ENCODE data around the gene ADAMTS9. TPM values are rescaled to one million over a fixed set of nuclear protein-coding genes. Genes with fewer than 3 reads are reported as not detected.

The ADAMTS9 gene
- total and polyA plus RNA-seq, 2 experiments from 2014 or later = 0.31 to 0.81 TPM

DNA sequence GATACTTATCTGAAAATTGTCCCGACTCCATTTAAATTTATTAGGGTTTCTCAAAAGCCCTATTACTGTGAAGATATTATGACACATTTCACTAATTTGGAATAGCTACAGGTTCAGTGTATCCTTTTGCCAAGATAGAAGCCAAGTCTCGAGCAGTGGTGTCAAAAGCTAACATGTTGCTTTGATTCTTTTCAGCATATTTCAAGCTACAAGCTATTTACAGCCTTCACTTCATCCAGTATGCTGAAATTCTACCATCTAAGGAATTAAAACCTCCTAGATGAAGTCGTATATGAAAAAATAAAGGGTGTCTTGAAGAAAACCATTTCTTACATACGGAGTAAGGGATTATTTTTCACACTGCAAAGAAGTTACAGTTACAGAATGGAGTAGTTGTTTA, 31.2 kb upstream of the ADAMTS9 start:
- Histone ChIP-seq H3K27me3 (ENCODE audit: insufficient read depth) (no peaks in the 10 kb centered on the region), H3K36me3 (ENCODE audit: insufficient read depth) (no peaks in the 10 kb centered on the region), H4K20me1 (replicated peaks; ENCODE audit: insufficient read depth) (no peaks in the 10 kb centered on the region), H3F3A (replicated peaks; ENCODE audit: low read depth) (no peaks in the 10 kb centered on the region), H2AFZ (no peak overlapping the region), H3K79me2 (replicated peaks; ENCODE audit: insufficient read depth) (no peaks in the 10 kb centered on the region), H3K4me1 (ENCODE audit: insufficient read depth) (no peaks in the 10 kb centered on the region), H3K4me3 (no peak overlapping the region), H3K4me2 (no peak overlapping the region), H3K27ac (ENCODE audit: low read depth) (no peak overlapping the region), H3K9me2 (ENCODE audit: insufficient read depth) (no peaks in the 10 kb centered on the region)
- H3K36me3 Mint-ChIP-seq (ENCODE audit: low read depth) = no peaks in the 10 kb centered on the region
- no peak for ATAC-seq
- TF ChIP-seq EZH2phosphoT487 (IDR thresholded peaks at IDR 0.05; ENCODE audit: unreplicated experiment) = no peak
- no peak overlapping the region for H3K4me3 Mint-ChIP-seq
- peaks cover 4% of the 10 kb centered on the region; the same call in 1 of the 3 replicates for H3K4me1 Mint-ChIP-seq
- H3K9me3 Mint-ChIP-seq = no peaks in the 10 kb centered on the region
- no peaks in the 10 kb centered on the region for H3K27me3 Mint-ChIP-seq (ENCODE audit: insufficient read depth, low read depth, poor library complexity)
- H3K27ac Mint-ChIP-seq = no peak overlapping the region; the same call in 1 of the 2 replicates
- DNase-seq (ENCODE audit: low spot score) = no peak

- Mint-ChIP-seq H3K36me3 (ENCODE audit: low read depth) (no peaks in the 10 kb centered on the region), H3K4me3 (no peak overlapping the region), H3K27ac (no peak overlapping the region), H3K9me3 (no peaks in the 10 kb centered on the region), H3K27me3 (ENCODE audit: insufficient read depth, low read depth, poor library complexity) (no peaks in the 10 kb centered on the region), H3K4me1 (peaks cover 4% of the 10 kb centered on the region; the same call in 1 of the 3 replicates)
- no peak for ATAC-seq
- no peaks in the 10 kb centered on the region for H3K36me3 ChIP-seq (ENCODE audit: insufficient read depth)
- no peak overlapping the region for H3K4me2 ChIP-seq
- no peaks in the 10 kb centered on the region for H3K4me1 ChIP-seq (ENCODE audit: insufficient read depth)
- H3K79me2 ChIP-seq (replicated peaks; ENCODE audit: insufficient read depth) = no peaks in the 10 kb centered on the region
- H4K20me1 ChIP-seq (replicated peaks; ENCODE audit: insufficient read depth) = no peaks in the 10 kb centered on the region
- no peak overlapping the region for H3K4me3 ChIP-seq
- no peak overlapping the region for H3K27ac ChIP-seq (ENCODE audit: low read depth)
- TF ChIP-seq CTCF (conservative IDR thresholded peaks at IDR 0.05; ENCODE audit: low read depth in 2 of 2) (peak in 1 of 2 experiments; percentile 52; a peak in 3 of 4 replicates), EZH2 (IDR thresholded peaks at IDR 0.05; ENCODE audit: low read depth, unreplicated experiment) (no peak), EZH2phosphoT487 (IDR thresholded peaks at IDR 0.05; ENCODE audit: unreplicated experiment) (no peak), CREB1 (CRISPR knock-in tag; IDR thresholded peaks at IDR 0.05; ENCODE audit: low read depth) (no peak), ZNF331 (CRISPR knock-in tag; IDR thresholded peaks at IDR 0.05; ENCODE audit: low read depth) (no peak)
- peak; percentile 34 for DNase-seq (ENCODE audit: low spot score)
- no peak overlapping the region for H2AFZ ChIP-seq
- no peaks in the 10 kb centered on the region for H3K9me2 ChIP-seq (ENCODE audit: insufficient read depth)
- no peaks in the 10 kb centered on the region for H3K27me3 ChIP-seq (ENCODE audit: insufficient read depth)
- no peaks in the 10 kb centered on the region for H3F3A ChIP-seq (replicated peaks; ENCODE audit: low read depth)
These were observed 30.2 kb upstream of the ADAMTS9 start for GRCh38 chr3:64717872-64718613.

DNA sequence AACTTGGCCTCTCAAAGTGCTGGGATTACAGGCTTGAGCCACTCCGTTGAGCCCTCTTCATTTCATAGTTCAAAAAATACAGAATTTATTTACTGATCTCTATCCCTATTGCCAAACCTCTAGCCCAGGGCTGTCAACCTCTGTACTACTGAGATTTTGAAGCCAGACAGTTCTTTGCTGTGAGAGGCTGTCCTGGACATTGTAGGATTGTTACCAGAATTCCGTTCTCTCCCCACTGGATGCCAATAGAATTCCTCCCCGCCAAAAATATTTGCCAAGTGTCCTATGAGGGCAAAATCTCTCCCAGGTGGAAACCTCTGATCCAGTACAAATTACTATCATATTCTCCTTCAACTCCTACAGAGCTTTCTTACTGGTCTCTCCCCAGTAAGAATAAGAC, 29.6 kb upstream of the ADAMTS9 start:
- Histone ChIP-seq H3K9me2 (ENCODE audit: insufficient read depth) (no peaks in the 10 kb centered on the region), H3K27me3 (ENCODE audit: insufficient read depth) (no peaks in the 10 kb centered on the region), H3K36me3 (ENCODE audit: insufficient read depth) (no peaks in the 10 kb centered on the region), H3F3A (replicated peaks; ENCODE audit: low read depth) (no peaks in the 10 kb centered on the region), H2AFZ (no peak overlapping the region), H3K79me2 (replicated peaks; ENCODE audit: insufficient read depth) (no peaks in the 10 kb centered on the region), H3K27ac (ENCODE audit: low read depth) (no peak overlapping the region), H4K20me1 (replicated peaks; ENCODE audit: insufficient read depth) (no peaks in the 10 kb centered on the region), H3K4me1 (ENCODE audit: insufficient read depth) (no peaks in the 10 kb centered on the region), H3K4me2 (no peak overlapping the region), H3K4me3 (no peak overlapping the region)
- Mint-ChIP-seq H3K4me3 (no peak overlapping the region), H3K4me1 (peaks cover 4% of the 10 kb centered on the region; the same call in 1 of the 3 replicates), H3K27ac (no peak overlapping the region), H3K27me3 (ENCODE audit: insufficient read depth, low read depth, poor library complexity) (no peaks in the 10 kb centered on the region), H3K9me3 (no peaks in the 10 kb centered on the region), H3K36me3 (ENCODE audit: low read depth) (no peaks in the 10 kb centered on the region)
- DNase-seq (ENCODE audit: low spot score) (no peak), ATAC-seq (no peak)
- TF ChIP-seq NANOG (IDR thresholded peaks at IDR 0.05; ENCODE audit: borderline replicate concordance) (no peak), EZH2 (IDR thresholded peaks at IDR 0.05; ENCODE audit: low read depth, unreplicated experiment) (no peak), ETS1 (IDR thresholded peaks at IDR 0.05) (no peak), POLR2AphosphoS5 (IDR thresholded peaks at IDR 0.05; ENCODE audit: low read depth) (no peak), CTCF (conservative IDR thresholded peaks at IDR 0.05; ENCODE audit: low read depth in 2 of 2) (no peak)
